C4-2B (cell line): ENCODE measurements around the gene GRAP2.

Experiments used
- ZFX ChIP-seq: fragments of 450-650 bp; IDR thresholded peaks from 2 replicates; pipeline ENCODE4 v1.6.1; 2017
- TF ChIP-seq, protein P1 (sequence below): fragments of 450-650 bp; conservative IDR thresholded peaks from 2 replicates; pipeline ENCODE4 v1.5.1; 2017; ENCODE audit warnings: mild to moderate bottlenecking

DNA sequence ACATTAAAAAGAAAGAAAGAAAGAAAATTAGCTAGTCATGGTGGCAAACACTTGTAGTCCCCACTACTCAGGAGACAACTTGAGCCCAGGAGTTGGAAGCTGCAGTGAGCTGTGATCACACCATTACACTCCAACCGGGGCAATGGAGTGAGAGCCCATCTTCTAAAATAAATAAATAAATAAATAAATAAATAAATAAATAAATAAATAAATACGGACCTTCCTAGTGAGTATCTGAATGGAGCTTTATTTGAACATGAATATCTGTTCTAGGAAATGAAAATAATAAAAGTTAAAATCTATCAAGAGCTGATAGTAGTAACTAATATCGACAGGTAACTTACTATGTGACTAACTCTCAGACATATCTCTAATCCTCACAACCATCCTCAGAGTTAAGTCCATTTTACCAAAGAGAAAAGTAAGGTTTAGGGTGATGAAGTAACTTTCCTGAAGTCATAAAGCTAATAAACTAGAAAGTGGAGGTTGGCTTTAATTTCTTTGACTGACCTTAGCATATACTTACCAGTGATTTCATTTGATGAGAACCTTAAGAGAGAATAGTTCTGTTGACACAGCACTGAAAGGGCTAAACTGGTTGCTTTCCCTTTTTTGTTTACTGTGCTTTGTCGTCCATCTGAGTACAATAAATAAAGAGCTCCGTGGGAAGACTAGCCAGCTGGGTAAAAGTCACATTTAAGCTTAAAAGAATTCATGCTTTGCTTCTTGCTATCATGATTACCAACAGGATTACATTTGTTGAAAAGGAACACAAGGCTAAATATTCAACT lies 29.7 kb upstream of the GRAP2 start:
- TF ChIP-seq, protein P1, sequence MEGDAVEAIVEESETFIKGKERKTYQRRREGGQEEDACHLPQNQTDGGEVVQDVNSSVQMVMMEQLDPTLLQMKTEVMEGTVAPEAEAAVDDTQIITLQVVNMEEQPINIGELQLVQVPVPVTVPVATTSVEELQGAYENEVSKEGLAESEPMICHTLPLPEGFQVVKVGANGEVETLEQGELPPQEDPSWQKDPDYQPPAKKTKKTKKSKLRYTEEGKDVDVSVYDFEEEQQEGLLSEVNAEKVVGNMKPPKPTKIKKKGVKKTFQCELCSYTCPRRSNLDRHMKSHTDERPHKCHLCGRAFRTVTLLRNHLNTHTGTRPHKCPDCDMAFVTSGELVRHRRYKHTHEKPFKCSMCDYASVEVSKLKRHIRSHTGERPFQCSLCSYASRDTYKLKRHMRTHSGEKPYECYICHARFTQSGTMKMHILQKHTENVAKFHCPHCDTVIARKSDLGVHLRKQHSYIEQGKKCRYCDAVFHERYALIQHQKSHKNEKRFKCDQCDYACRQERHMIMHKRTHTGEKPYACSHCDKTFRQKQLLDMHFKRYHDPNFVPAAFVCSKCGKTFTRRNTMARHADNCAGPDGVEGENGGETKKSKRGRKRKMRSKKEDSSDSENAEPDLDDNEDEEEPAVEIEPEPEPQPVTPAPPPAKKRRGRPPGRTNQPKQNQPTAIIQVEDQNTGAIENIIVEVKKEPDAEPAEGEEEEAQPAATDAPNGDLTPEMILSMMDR: no peak
- TF ChIP-seq ZFX: no peak
